OCI-LY3 (cell line): ENCODE results near the gene ESF1.
"Not testable (repeated sequence)": the region's sequence is repeated elsewhere in the genome, so short reads cannot be mapped to it uniquely, and the experiment has no call there.

ENCODE experiments used
- EZH2phosphoT487 ChIP-seq: fragments of 200-600 bp; shearing (Covaris generic); IDR thresholded peaks from 2 replicates; pipeline ENCODE4 v1.6.1; 2018; ENCODE audit warnings: antibody characterized with exemption, mixed run types, low read depth
- TF ChIP-seq, protein P1 (sequence below): fragments of 200-600, 300-600 bp; sonication (generic); IDR thresholded peaks from 2 replicates; pipeline ENCODE4 v1.5.1; 2014; ENCODE audit warnings: antibody characterized with exemption, low read length, low read depth

DNA sequence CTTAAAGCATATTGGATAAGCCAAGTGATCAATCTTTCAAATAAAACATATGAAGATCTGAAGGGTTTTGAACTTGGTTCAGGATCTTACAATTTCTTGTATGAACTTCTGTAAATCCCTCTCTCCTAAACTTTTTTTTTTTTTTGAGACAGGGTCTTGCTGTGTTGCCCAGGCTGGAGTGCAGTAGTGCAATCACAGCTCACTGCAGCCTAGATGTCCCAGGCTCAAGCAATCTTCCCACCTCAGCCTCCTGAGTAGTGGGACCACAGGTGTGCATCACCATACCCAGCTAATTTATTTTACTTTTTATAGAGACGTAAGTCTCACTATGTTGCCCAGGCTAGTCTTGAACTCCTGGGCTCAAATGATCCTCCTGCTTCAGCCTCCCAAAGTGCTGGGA is 46.5 kb downstream of the ESF1 start:
- TF ChIP-seq, protein P1, sequence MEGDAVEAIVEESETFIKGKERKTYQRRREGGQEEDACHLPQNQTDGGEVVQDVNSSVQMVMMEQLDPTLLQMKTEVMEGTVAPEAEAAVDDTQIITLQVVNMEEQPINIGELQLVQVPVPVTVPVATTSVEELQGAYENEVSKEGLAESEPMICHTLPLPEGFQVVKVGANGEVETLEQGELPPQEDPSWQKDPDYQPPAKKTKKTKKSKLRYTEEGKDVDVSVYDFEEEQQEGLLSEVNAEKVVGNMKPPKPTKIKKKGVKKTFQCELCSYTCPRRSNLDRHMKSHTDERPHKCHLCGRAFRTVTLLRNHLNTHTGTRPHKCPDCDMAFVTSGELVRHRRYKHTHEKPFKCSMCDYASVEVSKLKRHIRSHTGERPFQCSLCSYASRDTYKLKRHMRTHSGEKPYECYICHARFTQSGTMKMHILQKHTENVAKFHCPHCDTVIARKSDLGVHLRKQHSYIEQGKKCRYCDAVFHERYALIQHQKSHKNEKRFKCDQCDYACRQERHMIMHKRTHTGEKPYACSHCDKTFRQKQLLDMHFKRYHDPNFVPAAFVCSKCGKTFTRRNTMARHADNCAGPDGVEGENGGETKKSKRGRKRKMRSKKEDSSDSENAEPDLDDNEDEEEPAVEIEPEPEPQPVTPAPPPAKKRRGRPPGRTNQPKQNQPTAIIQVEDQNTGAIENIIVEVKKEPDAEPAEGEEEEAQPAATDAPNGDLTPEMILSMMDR: not testable (repeated sequence)
- TF ChIP-seq EZH2phosphoT487: not testable (repeated sequence)
